Activated CD8-positive, alpha-beta memory T cell treated with anti-CD3 and anti-CD28 coated beads, Interleukin-2, amount 50 U/mL, for 24 hours (primary cell): ENCODE data around the gene HERC2.

Source experiments
- DNase-seq: peaks from one replicate; pipeline ENCODE4 v3.0.0-alpha.2; 2020; ENCODE audit errors: extremely low read depth

The HERC2 gene

DNA sequence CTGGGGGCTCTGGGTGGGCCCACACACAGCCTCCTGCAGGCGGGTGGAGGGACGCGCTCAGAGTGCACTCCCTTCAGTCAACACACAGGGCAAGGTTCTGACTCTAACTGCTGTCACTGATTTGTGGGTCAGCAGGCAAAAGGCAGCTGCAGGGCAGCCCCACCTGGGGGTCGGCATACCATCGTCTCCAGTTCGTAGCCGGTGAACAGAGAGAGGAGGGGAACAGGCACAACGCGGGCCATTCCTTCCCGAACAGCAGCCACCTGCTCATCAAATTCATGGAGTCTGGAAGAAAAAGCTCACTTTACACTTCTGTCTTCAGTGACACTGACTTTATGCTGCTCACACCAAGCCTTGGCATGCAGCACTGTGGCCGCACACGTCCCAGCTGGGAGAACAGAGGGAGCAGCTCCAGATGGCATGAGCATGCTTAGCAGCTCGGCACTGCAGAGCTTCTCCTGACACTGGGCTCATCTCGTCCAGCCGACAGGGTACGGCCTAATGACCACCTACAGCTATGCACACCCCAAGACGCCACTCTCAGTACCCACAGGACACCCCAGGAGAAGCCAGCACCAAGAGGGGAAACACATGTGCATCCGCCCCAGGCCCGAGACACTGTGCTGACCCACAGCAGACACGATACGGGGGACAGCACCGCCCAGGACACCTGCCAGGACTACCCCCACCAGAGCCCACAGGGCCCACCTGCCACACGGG lies 208.4 kb downstream of the HERC2 start:
- DNase-seq = no peak

- DNase-seq = no peak
Measured at GRCh38 chr15:28112962-28113361, 209.0 kb downstream of the HERC2 start.

DNA sequence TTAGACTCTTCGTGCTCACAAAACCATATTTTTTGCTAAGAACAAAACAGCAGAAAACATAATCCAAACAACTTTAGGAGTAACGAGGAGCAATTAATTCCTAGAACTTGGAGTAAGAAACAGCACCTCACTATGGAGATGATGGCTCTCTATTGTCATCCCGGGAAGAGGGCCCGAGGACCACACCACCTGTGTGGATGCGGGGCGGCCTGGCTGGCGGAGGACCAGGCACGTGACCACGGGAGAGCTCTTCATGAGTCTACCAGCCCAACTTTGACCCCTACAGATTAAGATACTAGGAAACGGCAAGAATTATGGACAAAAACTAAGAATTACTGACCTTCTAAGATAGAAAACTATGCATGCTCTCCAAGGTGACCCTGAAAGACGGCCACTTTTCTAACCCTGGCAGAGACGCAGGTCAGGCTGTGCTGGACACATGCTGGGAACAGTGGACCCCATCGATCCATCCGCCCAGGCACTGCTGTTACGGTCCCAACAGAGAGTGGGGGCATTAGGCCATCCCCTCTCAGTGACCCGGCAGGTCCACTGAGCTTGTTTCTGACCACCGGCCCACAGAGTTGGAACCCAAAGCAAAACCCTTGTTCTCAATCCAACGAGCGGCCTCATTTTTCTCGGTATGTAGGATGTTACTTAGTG lies 209.7 kb downstream of the HERC2 start:
- DNase-seq = no peak

DNA sequence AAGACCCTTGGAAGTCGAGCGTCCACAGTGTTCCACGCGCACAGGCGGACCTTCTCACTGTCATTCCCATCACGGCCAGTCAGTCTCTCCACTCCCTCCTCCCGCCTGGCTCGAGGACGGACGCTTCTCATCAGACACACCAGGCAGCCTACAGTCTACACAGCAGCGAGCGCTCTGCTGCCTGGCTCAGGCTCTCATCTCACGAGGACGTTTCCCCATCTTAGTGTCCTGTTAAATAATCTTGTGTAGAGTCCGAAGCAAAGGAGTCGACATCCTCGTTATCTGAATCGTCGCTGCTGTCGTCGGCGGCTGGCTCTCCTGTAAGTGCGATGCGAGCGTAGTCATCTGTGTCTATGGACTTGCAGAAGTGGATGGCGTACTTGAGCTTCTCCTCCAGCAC lies 210.4 kb downstream of the HERC2 start:
- no peak for DNase-seq

DNA sequence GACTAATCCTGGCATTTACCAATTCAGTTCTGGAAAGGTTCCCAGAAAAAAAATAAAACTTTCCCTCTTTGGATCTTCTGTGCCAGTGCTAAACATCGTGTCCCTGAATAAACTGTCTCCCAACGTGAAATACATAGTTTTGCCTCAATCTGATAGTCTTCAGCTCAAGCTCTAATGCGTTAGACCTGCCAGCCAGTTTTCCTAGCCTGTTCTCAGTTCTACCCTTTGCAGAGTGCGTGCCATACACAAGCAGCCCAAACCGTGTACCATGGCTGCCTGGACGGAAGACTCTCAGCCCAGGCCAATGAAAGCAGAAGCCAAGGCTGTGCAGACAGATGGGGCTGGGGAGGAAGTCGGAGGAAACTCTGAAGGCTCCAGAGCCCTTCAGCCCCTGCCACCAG lies 211.5 kb downstream of the HERC2 start:
- DNase-seq = no peak

- no peak for DNase-seq
Measured at GRCh38 chr15:28109626-28110455, 212.1 kb downstream of the HERC2 start.

DNA sequence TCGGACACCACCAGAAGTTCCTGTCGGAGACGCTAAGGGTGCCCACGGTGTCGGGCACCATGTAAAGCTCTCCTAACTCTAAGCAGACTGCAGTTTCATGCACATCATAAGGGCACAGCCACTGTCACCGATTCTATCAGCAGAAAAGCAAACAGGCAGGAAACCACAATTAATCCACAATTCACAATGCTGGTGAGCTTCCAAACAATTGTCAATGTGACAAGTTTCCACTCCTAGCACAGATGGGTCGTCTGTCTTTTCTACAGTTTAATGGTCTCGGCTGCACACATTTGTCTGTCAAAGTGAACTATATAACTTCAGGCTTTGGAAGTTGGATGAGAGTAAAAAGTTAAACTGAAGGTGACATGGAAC lies 214.1 kb downstream of the HERC2 start:
- DNase-seq = no peak

GRCh38 chr15:28107111-28107903 lies 214.7 kb downstream of the HERC2 start:
- DNase-seq = no peak

- no peak for DNase-seq
Measured at GRCh38 chr15:28106294-28107110, 215.5 kb downstream of the HERC2 start.

GRCh38 chr15:28105793-28106192 lies 216.2 kb downstream of the HERC2 start:
- DNase-seq = no peak

DNA sequence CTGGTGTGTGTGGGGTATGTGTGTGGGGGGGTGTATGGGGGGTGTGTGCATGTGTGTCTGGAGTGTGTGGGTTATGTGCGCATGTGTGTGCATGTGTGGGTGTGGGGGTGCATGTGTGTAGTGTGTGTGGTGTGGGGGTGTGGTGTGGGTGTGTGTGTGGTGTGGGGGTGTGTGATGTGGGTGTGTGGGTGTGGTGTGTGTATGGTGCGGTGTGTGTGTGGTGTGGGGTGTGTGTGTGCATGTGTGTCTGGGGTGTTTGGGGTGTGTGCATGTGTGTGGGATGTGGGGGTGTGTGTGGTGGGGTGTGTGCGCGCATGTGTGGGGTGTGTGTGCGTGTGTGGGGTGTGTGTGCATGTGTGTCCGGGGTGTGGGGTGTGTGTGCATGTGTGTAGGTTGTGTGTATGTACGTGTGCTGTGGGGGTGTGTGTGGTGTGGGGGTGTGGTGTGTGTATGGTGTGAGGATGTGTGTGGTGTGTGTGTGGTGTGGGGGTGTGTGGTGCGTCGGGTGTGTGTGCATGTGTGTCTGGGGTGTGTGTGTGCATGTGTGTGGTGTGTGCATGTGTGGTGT lies 216.7 kb downstream of the HERC2 start:
- no peak for DNase-seq

- DNase-seq = no peak
Measured at GRCh38 chr15:28104326-28104725, 217.7 kb downstream of the HERC2 start.

DNA sequence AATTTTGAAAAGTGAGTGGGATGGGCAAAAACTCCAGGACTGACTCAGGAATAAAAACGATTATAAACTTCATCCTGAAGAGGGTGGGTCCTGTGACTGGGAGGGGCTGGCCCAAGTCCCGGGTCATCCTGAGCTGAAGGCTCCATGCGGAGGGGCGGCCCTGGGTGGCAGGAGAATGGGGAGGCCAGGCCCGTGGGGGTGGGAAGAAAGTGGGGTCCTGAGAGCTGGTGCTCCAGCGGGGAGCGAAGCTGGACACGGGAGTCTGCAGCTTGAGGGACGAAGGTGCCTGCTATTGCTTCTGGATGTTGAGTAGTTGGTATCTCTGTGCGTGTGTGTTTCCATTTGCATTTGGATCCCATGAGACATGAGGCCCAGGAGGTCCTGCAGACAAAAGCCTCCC lies 218.1 kb downstream of the HERC2 start:
- DNase-seq = no peak

DNA sequence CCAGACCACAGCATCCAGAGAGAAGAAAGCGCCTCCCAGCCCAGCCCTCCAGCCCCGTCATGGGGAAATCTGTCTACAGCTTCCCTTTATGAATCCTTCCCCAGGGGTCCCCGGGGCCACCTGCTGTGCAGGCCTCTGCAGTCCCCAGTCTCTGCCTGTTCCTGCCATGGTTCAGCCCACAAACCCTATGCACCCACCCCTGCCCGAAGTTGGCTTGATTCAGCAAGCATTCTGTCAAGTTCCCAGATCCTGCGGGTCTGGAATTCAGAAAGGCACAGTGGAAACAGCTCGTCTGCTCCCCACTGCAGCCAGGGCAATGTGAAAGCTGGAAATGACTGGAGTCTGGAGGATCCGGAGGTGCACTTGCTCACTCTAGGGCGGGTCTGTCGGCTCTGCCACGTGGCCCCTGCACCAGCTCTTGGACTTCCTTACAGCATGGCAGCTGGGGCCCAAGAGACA lies 220.0 kb downstream of the HERC2 start:
- no peak for DNase-seq

DNA sequence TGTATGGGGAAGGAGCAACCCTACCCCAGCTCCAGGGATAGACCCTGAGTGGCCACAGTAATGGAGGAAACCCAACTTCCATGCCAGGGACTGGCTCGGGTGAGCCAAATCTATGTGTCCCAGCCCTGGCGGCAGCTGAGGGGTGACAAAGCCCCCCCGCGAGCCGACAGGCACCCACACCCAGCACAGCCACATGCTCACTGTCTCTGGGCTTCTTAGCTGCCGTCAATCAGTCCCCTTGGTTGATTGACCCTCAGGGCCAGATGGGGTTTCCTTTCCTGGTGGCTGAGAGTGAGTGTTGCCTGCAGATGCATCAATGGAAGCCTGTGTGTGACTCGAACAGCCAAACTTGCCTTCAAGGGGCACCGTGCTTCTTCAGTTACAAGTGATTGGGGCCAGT lies 220.8 kb downstream of the HERC2 start:
- DNase-seq = no peak

GRCh38 chr15:28100516-28101195 lies 221.3 kb downstream of the HERC2 start:
- no peak for DNase-seq

DNA sequence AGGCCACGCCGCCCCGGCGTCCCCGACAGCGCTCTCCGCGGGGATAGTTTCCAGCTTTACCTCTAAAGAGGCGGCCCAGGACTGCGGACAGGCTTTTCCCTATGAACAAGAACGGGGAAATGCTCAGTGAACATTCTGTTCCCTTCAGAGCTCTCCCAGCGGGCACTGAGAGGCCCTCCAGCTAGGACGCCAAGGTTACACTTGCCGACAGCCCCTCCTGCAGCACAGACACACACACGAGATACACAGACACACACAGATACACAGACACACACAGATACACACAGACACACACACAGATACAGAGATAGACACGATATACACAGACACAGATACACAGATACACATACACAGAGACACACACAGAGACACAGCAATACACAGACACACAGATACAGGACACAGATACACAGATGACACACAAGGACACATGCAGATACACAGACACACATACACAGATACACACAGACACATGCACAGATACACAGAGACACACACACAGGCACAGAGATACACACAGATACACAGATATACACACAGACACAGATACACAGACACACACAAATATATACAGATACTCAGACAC lies 222.3 kb downstream of the HERC2 start:
- no peak for DNase-seq

DNA sequence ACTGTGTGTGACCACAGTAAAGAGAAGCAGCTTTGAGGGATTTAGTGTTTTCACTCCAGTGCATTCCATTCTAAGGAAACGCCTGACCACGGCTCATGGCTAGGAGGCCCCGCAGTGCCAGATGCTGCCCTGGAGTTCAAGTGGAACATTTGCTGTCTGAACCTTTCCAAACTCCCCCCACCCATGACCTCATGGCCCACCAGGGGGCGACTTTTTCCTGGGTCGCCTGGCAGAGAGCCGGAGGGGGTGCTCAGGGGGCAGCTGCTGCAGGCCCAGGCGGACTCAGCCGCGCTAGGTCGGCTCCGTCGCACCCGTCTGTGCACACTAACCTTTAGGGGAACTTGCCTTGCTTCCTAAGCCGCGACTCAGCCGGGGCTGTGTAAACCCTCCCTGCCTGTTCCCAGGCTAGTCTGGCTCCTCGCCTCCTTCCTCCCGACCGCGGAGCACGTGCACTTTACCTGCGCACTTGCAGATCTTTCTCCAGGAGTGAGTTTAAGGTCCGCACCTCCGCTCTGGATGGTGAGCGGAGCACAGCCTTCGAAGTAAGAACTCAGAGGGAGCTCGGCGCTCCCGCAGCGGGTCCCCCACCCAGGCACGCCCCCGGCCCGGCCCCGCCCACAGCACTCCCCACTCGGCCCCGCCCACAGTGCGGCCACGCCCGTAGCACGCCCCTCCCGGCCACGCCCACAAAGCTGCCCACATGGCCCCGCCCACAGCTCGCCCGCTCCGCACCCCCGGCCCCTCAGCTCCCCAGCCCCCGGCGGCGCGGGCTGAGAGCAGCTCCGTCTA lies 223.0 kb downstream of the HERC2 start, which contains the start of gene OCA2:
Gene OCA2, minus strand, starts transcription at position 550 of the 789 bp plus-strand sequence. CDS start 17,441 bp downstream, outside the sequence.
- peak; percentile 25 for DNase-seq

GRCh38 chr15:28098360-28098765 lies 223.6 kb downstream of the HERC2 start:
- DNase-seq = no peak
